ENCODE data around the gene COL19A1. TPM values are rescaled to one million over a fixed set of nuclear protein-coding genes. Genes with fewer than 3 reads are reported as not detected.
"Not testable (repeated sequence)": the region's sequence is repeated elsewhere in the genome, so short reads cannot be mapped to it uniquely, and the experiment has no call there.

COL19A1 gene
- total RNA-seq = not detected
- long read RNA-seq, partial matches to known transcripts = 0 of 2 reads
- long read RNA-seq, other reads (novel, unspliced or antisense) = 2 of 2 reads

DNA sequence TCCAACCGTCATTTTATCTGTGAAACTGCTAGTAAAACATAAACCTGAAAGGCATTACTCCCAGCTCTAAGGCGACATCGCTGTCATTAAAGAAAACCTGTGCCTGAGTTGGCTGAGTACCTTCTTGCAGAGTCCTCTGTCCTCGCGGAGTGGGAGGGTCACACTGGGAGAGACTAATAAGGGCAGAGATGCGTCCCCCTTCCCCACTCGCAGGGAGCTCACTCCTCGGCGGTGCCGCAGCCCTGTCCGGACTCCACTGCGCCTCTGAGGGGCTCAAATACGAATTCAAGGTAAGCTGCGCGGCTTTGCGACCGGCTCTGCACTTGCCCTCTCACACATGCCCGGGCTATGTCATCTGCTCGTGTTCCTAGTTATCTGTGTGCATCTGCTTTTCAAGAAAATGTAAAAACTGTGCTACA, at the start of gene COL19A1:
Gene COL19A1, plus strand, starts transcription at position 206 of the 419 bp plus-strand sequence. CDS start 13,012 bp downstream, outside the sequence.
- DNase-seq (ENCODE audit: low spot score) = no peak

DNA sequence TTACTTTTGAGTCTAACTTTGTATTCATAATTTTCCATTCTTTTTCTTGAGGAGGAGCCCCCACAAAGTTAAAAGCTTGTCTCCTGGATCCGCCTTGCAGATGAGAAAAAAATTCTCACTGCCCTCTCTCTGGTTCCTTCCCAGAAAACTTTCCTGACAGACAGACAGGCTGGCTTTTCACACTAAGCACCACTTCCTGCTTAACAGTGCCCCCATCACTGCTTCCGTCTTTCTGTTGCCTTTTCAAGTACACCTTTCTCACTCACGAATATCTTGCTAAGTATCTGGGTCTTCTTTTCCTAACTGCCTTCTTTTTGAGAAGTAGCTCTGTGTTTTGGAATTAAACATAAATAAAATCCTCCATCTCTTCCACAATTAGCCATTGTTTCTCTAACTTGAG, 49.8 kb upstream of the COL19A1 start:
- DNase-seq (ENCODE audit: low spot score) = no peak

DNA sequence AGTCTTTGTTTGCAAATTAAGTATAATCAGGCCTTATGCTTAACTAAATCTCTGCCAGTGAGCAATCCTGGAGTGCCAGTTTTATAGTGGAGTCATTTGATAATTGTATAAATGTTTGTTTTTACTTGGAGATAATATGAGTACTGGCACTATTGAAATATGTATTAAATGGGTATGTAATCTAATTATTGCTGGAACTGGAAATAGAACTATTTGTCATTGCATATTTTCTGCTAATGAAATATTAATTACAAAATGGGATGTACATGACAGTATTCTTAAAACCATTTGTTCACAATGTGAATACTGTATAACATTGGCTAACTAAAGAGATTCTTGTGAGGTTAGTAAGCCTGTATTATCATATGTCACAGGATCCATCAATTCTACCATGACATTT, 49.0 kb upstream of the COL19A1 start:
- DNase-seq (ENCODE audit: low spot score) = no peak

DNA sequence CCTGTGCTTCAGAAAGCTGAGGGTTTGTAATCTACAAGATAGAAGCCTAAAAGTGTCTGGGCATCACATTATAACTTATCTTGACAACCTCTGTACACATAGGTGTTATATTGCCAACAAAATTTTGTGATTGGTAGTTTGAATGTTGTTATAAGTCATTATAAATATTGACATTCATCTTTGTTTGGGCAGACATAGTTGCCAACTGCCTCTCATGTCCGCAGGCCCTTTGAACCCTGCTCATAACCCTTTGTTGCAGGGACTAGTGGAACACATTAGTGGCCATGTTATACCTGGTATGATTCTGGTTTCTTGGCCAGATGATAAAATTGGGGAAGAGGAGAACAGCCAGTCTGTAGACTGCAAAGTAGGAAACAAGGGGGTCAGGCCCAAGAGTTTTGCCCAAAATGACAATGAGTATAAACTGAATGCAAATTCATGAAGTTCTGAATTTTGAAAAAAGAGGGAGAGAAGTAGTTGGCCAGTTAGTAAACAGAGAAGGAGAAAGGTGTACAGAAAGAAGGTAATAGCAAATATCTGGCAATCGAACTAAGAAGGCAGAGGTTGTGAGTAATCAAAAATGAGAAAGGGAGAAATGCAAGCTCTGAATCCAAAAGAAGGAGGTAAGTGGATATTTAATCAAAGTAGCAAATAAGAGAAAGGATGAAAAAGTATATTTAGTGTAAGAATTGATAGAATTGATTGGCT, 48.0 kb upstream of the COL19A1 start:
- DNase-seq (ENCODE audit: low spot score) = no peak

DNA sequence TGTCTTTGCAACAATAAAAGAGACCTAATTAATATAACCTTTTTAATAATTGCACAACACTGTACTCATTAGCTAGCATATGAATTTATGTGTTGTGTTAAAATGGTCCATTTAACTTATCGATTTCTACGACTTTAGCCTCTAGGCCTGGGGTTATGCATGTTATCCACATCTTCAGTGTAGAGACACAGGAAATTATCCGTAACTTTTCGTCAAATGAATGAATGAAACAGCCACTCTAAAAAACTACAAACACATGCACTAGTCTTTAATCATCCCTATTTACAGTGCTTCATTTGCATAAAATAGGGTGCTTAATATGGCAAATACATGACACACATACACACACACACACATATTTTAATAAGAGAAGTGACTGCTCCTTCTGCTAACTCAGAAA, 47.2 kb upstream of the COL19A1 start:
- DNase-seq (ENCODE audit: low spot score) = no peak

DNA sequence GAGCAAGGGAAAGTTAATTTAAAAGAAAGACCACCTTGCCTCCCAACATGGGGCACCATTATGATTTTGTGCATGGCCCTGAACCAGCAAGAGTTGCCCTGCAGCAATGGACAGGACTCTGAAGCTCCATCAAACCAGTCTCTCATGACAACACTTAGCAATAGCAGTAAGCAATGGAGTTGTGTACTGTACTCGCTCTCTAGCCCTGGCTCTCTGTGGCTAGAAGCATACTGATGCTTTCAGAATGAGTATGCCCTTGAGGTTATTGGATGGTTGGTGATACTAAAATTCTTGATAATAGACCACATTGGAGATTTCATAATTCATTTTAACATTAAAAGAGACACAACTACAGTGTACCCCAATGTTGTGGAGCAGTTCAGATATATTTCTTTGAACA, 46.3 kb upstream of the COL19A1 start:
- DNase-seq (ENCODE audit: low spot score) = no peak

DNA sequence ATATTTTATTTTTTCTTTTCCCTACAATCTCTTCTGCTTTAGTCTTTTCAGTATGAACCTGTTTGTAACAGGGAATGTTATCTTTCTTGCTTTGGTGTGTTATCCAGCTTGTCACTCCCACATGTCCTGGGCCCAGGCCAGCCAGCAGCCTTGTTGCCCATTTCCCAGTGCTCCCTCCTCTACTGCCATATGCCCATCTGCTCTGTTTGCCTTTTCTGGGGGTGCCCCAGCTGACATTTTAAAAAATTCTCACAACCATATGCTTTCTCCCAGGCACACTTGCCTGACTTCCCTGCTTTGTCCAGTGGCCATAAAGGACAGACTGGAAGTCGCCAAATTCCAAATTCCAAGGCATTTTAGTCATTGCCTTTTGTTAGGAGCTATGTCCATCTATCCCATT, 45.9 kb upstream of the COL19A1 start:
- DNase-seq (ENCODE audit: low spot score) = no peak

DNA sequence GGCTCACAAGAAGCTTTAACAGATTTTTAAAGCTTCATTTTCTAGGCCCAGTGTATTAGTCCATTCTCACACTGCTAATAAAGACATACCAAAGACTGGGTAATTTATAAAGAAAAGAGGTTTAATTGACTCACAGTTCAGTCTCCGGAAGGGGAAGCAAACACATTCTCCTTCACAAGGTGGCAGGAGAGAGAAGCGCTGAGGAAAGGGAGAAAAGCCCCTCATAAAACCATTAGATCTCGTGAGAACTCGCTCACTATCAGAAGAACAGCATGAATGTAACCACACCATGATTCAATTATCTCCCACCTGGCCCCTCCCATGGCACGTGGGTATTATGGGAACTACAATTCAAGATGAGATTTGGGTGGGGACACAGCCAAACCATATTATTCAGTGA, 42.0 kb upstream of the COL19A1 start:
- DNase-seq (ENCODE audit: low spot score) = not testable (repeated sequence)

DNA sequence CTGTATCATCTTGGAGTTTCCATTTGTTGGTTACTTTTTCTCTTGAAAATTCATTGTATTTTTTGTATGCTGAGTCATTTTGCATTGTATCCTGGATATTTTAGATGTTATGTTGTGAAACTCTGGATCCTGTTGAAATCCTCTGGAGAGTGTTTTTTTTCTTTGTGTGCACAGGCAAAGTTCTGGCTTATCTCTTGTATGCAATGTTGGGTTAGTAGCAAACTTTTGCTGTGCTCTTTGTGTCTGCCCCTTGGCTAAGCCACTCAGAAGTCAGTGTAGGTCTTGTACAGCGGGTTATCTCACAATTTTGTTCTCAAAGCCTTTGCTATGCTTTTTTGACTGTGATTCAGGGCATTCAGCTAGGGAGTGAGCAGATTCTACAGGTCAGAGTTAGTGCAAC, 40.5 kb upstream of the COL19A1 start:
- no peak for DNase-seq (ENCODE audit: low spot score)

DNA sequence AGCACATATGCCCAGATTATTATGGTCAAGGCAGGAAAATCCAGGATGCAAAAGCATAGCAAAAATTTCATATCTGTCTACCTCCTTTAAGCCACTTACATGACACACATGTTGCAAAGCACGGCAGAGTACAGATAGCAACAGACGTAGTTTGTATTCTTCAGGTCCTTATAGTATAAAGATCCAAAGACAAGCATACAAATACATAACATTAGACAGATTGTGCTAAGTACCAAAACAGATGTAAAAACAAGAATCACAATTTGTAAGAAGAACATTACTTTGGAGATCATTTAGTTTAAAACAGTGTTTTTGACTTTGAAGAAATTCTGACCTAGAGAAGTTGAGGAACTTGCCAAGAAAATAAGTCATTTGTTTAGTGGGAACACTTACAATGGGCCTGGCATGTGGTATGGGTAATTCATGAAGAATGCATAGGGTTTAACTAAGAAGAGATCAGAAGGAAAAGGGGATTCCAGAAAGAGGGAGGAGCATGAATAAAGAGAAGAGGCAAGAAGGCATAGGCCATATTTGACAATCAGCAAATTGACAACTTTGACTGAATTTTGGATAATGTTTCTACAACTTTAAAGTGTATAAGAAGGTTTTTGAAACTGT, 39.0 kb upstream of the COL19A1 start:
- no peak for DNase-seq (ENCODE audit: low spot score)

DNA sequence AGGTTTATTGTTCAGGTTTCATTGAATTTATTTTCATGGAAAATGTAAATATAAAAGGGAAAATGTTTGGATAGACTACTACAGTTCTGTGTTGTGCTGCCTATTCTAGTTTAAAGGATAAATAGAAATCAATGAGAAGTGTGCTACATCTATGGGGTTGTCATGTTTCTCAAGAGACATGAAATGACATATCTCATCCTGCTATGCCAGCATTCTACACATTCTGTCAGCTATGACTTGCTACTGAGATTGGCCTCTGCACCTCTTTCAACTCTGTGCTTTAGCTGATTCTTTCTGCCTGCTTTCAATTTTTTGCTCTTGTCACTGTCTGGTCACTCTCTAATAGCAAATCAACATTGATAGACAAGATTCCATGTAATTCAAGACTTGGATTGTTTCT, 33.8 kb upstream of the COL19A1 start:
- no peak for DNase-seq (ENCODE audit: low spot score)

DNA sequence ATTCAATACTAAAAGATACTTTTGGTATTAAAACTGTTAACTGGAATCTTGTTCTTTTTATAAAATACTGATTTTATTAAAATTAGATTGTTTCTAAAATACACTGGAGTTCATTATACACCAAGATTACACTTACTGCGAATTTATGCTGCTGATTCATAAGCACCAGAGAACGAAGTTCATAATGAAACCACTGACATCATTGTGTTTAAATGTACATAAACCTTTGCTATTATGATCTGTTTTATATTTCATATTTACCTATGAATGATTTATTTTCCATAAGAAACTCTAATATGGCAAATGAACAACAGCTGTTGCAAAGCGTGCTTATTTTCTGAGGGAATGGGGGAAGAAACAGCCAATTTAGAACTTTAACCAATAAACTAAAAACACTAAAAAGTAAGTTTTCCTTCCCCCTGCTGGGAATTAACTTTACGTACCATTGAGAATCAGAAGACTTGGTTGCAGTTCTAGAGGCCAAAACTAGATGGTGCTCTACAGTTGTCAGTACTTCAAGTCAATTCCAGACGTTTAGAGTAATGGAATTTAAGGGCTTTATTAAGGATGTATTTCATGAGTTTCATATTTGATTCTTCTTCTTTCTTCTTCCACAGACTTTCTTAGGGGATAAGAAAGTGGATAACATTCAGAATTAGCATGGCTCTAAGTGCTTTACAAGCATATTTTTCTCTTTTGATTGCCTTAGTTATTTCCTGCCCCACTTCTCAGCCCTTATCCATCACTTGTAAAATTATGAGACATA, 30.8 kb upstream of the COL19A1 start:
- no peak for DNase-seq (ENCODE audit: low spot score)

DNA sequence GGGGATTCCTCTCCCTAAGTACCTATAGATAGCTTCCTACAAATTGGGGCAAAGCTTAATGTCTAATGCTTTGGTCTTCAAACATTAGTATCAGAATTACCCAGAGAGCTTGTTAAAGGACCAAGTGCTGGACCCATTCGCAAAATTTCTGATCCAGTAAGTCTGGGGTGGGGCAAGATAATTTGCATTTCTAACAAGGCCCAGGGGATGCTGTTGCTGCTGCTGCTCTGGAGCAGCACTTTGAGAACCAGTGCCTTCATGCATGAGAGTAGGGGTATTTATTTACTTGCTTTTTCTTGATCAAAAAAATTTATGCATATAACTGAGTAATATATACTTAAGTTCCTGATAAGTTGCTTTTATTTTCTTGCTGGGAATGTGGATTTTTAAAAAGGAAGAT, 24.5 kb upstream of the COL19A1 start:
- DNase-seq (ENCODE audit: low spot score) = no peak

DNA sequence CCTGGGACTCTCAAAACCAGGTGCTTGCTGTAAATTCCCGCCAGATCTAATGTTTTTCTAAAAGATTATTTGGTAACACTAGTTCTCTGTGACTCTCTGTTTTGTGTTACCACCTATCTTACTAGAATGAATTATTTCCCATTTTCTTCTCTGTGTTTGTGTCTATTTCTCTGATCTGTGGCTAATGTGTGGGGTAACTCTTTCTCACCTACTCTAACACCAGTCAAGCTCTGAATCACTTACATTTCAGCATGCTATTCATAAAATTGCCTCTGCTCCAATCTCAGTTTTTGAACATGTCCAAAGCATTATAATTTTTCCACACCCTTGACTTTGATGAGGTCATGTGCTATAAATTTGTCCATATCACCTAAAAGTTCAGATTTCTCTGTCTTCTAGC, 23.2 kb upstream of the COL19A1 start:
- no peak for DNase-seq (ENCODE audit: low spot score)

DNA sequence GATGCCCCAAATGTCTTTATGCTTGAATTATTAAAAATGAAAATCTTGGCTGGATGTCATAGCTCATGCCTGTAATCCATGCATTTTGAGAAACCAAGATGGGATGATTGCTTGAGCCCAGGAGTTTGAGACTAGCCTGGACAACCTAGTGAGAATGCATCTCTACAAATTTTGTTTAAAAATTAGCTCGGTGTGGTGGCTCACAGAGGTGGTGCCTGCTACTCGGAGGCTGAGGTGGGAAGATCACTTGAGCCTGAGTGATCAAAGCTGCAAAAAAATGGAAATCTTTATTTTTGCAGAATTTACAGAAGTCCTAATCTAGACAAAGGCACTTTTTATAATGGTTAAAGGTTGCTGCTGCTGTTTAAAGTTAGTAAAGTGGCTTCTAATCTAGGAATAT, 20.0 kb upstream of the COL19A1 start:
- no peak for DNase-seq (ENCODE audit: low spot score)

DNA sequence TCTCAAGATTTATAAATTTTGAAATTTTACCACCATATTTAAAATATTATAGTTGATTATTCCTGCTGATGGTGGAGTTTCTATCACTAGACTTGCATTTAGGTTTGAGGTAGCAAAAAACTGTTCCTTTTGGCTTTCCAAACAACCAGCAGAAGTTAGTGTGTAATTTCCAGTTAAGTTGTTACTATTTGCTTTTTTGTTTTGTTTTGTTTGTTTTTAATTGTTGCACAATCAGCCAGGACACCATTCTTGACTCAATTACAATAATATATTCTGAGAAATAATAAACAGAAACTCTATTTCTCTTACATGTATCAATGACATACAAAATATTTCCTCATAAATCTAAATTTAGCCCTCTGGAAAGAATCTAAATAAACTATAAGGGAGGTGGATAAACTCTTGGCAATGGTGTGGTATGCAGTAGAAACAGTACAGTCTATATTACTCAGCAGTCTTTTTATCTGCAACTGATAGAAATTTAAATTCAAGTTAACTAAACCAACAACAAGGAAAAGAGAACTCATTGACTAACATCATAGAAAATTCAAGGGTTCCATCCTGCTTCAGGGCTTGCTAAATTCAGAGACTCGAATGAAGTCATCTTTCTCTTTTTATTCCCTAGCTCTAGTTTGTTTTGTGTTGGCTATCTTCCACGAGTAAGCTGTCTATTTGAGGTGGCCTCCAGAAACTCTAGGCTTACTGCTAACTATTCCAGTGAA, 19.4 kb upstream of the COL19A1 start:
- no peak for DNase-seq (ENCODE audit: low spot score)

DNA sequence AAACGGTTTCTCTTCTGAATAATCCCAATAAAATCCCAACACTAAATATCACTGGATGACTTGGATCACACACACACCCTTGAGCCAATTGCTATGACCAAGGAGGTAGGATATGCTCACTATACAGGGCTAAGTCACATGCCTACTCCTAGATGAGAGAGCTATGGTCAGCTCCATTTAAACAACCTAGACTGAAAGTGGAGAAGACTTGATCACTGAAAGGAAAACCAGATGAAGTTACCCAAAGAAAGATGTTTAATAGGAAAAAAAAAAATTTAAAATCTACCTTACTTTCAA, 18.9 kb upstream of the COL19A1 start:
- no peak for DNase-seq (ENCODE audit: low spot score)

DNA sequence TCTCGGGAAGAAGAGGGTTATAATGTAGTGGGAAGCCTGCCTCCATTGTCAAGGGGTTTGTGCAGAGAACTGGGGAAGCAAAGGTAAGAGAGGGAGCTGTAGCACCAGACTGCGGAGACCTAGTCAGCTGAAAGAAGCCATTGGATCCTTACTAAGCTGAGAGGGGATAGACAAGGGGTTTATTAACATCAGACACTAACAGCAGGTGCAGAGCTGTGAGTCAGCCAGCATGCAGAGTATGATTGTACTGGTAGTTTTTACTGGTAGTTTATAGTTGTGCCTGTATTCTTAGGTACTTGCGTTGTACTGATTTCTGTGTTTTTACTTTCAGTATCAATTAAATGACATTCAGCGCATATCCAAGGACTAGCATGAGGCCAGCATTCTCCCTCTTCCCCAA, 17.8 kb upstream of the COL19A1 start:
- no peak for DNase-seq (ENCODE audit: low spot score)

DNA sequence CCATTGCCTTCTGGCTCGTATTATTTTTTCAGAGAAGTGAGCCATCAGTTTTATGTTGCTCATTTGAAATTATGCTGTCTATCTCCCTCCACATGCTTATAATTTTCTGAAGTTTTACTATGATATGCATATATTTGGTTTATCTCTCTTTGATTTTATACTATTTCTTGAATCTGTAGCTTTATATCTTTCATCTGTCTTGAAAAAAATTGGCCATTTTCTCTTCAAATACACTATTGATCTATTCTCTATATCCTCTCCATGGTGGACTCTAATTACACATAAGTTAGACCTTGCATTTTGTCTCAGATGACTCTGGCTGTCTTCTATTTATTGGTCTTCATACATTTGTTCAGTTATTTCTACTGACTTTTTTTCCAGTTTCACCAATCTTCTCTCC, 13.7 kb upstream of the COL19A1 start:
- DNase-seq (ENCODE audit: low spot score) = no peak

DNA sequence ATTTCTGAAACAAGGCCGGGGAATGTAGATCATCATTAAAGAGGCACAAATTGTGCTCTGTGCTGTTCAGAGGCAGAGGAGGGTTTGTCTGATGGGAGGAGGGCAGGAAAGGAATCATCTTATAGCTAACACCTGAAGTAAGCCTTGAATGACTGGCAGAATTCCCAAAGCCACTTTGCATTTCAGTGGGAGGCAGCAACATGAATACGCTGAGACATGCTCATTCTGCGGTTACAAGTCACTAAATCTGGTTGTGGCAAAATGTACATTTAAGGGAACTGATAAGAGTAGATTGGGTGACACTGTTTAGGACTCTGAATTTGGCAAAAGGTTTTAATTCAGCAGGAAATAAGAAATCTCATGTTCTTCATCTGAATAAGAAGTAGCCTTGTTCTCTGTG, 4.4 kb upstream of the COL19A1 start:
- DNase-seq (ENCODE audit: low spot score) = no peak

DNA sequence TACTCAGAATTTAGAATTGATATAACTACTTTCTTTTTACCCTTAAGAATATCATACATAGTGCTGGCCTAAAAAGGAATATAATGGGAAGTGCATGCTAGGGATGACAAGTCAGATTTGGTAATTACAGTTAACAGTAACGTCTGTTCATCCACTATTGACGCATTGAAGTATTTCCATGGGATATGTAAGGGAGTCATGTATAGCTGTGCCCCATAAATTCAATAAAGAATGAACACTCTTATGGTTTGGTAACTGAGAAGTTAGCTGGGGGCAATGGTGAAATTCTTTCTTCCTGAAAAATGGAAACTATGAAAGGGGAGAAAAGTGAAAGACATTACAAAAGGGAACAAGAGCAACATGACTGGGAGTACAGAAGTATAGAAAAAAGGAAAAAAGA, 2.6 kb upstream of the COL19A1 start:
- no peak for DNase-seq (ENCODE audit: low spot score)

DNA sequence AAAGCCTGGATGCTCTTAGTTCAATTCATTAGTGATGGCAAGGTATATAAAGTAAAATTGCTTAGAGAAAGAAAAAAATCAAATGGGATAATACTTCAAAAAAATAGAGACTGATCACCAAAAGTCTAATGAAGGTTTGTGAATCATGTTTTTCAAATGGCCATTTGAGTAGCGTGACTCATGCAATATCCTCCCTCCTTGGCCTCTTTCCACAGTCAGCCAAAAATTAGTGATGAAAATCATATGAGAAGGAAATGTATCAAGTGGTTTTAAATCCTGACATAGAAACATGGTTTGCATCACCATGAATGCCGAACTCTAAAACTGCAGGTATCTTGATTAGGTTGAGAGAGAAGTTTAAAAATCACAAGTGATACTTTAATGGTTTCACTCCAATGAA, 1.2 kb upstream of the COL19A1 start:
- DNase-seq (ENCODE audit: low spot score) = no peak

Data from mesenteric fat pad (tissue), 1 donor.